Posterior cingulate gyrus (tissue), 11 donors: ENCODE data around the gene PSMB4.
"Not testable (repeated sequence)": the region's sequence is repeated elsewhere in the genome, so short reads cannot be mapped to it uniquely, and the experiment has no call there.

Source experiments
- DNase-seq, 10 donors: peaks; one replicate each; pipeline versions ENCODE4 v3.0.0 to v3.0.0-alpha.2; 2020 to 2021; ENCODE audit warnings: mixed read lengths in 3 of 10
- intact Hi-C: fragments of 100-400 bp; cut with DNase I; formaldehyde crosslinking; loops from one replicate; pipeline ENCODE4 v1.15.1; 2023

Gene PSMB4

DNA sequence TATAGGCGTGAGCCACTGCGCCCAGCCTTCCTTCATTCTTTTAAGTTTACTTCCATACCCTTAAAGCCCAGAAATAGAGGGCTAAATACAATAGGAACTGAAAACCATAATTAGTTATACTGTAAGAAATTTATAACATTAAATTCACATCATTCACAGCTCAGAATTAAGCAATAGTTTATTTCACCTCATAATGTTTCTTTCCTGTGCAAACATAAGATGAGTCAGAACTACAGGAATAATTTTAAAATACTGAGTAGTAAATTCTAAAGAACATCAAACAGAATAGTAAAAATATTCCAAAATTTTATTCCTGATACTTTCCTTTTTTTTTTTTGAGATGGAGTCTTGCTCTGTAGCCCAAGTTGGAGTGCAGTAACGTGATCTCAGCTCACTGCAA is 35.8 kb downstream of the PSMB4 start:
- intact Hi-C loops = no loop called here
- no peak for DNase-seq

DNA sequence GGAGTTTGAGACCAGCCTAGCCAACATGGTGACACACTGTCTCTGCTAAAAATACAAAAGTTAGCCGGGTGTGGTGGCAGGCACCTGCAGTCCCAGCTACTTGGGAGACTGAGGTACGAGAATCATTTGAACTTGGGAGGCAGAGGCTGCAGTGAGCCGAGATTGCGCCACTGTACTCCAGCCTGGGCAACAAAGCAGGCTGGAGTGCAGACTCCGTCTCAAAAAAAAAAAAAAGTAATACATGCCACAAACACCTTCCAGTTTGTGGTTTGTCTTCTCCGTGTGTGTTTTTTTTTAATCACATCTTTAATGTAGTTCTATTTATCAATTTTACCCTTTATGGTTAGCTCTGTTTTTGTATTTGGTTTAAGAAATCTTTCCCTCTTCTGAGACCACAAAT is 37.6 kb downstream of the PSMB4 start:
- intact Hi-C loops = no loop called here
- no peak for DNase-seq

DNA sequence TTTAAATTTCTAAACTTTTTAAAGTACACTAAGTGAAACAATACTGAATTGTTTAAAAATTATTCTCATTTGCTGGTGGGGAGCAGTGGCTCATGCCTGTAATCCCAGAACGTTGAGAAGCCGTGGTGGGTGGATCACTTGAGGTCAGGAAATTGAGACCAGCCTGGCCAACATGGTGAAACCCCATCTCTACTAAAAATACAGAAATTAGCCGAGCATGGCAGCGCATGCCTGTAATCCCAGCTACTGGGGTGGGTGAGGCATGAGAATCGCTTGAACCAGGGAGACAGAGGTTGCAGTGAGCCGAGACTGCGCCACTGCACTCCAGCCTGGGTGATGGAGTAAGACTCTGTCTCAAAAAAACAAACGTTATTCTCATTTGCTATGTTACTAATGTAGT is 38.0 kb downstream of the PSMB4 start:
- DNase-seq, intact Hi-C loops: not testable (repeated sequence)

DNA sequence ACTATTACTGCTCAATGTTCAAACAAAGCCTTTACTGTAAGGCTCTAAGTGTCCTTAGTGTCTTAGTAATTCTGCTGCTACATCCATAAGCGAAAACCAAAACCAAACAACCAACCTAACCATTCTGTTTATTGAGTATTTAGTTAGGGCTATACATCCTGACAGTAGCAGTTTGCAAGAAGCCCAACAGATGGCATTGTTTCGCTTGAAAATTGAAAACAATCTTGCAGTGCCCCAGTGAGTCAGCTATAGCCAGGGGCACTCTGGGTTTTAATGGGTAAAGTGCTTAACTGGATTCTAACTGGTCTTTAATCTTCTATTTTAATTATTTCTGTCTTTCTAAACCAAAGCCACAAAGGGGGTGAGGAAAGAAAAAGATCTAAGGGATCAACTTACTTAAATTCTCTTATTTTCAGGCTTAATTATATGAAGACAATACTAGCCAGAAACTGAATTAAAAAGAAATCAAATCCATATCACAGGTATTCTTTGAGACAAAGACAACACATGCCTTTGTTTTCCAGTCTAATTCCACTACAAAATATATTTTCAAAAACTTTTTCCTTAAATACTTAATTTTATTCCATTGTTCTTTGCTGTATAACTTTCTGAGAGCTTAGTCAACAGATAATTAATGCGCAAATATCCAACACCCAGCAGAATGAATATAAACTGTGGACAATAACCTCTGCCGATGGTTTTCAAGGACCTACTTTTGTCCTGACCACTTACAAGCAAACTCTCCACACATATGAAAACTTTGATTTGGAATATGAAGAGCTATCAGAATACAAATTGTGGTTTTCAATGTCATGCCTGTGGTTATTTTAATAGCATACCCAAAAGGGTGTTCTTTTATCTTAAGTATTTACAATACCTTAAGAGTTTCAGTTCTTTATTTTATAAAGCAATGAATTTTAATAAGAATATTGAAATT is 44.7 kb downstream of the PSMB4 start:
- peak in 3 of 10 donors; percentile 34 to 51 (median 39) for DNase-seq
- intact Hi-C loops = loop anchor here (5.0 kb wide), 1 partner anchor 293 kb away; no protein-coding TSS in a partner anchor

DNA sequence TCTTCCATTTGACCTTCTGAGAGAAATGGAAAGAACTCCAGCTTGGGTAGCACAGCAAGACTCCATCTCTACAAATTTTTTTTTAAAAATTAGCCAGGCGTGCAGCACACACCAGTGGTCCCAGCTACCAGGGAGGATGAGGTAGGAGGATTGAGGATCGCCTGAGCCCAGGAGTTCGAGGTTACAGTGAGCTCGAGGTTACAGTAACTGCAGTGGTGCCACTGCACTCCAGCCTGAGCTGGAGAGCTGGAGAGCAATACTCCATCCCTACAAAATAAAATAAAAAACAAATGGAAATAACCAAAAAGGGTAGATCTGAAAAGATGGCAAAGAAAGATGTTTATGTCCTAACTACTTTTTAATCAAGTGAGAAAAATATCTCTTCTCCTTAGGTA is 45.4 kb downstream of the PSMB4 start:
- DNase-seq = no peak
- intact Hi-C loops = loop anchor here (5.0 kb wide), 1 partner anchor 293 kb away; no protein-coding TSS in a partner anchor

DNA sequence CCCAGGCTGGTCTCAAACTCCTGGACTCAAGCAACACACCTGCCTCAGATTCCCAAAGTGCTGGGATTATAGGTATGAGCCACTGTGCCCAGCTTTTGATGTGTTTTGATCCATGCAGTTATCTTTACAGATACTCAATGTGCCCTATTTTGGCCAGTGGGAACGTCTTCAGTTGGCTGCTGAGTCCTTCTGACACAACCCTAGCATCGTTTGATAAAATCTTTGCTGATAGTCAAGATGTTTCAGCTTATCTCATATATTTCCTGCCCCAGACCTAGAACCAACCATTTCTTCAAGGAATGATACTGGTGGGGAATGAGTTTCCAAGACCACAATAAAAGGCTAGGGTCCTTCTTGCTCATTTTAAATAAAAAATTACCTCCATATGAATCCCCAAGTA is 48.3 kb downstream of the PSMB4 start:
- DNase-seq = no peak
- intact Hi-C loops = no loop called here
